Mesenchymal stem cell (in vitro differentiated cells and primary cell): ENCODE measurements around the gene SLC17A4.

Source experiments
- DNase-seq: peaks from one replicate; pipeline ENCODE4 v3.0.0-alpha.2; 2013
- H2AFZ ChIP-seq: one replicate; pipeline ENCODE4 v1.6.1; 2013; ENCODE audit warnings: low read depth, mild to moderate bottlenecking, control low read depth, inconsistent platforms, low read length, moderate library complexity
- H2AK5ac ChIP-seq: 2 replicates; pipeline ENCODE4 v1.6.1; 2013; ENCODE audit warnings: low read length, moderate library complexity, mild to moderate bottlenecking, inconsistent platforms; ENCODE audit not compliant: severe bottlenecking
- H2BK120ac ChIP-seq: one replicate; pipeline ENCODE4 v1.6.1; 2013; ENCODE audit warnings: low read depth, mild to moderate bottlenecking, inconsistent platforms, low read length, moderate library complexity
- H2BK12ac ChIP-seq, 2 experiments: one replicate each; pipeline ENCODE4 v1.6.1; 2013; ENCODE audit warnings: inconsistent platforms in 2 of 2, low read length in 2 of 2, mild to moderate bottlenecking in 2 of 2, moderate library complexity in 2 of 2, control low read depth in 1 of 2
- H2BK15ac ChIP-seq: one replicate; pipeline ENCODE4 v1.6.1; 2013; ENCODE audit warnings: mild to moderate bottlenecking, low read depth, inconsistent platforms; ENCODE audit not compliant: poor library complexity, severe bottlenecking
- H2BK5ac ChIP-seq: 2 replicates; pipeline ENCODE4 v1.6.1; 2013; ENCODE audit warnings: low read depth, mild to moderate bottlenecking, low read length, control low read depth, inconsistent platforms; ENCODE audit not compliant: poor library complexity, severe bottlenecking
- H3K14ac ChIP-seq, 2 experiments: one replicate each; pipeline ENCODE4 v1.6.1; 2013; ENCODE audit warnings: inconsistent platforms in 2 of 2, low read length in 2 of 2, control low read depth in 1 of 2, mild to moderate bottlenecking in 1 of 2, moderate library complexity in 1 of 2
- H3K18ac ChIP-seq, 2 experiments: one replicate each; pipeline ENCODE4 v1.6.1; 2013; ENCODE audit warnings: inconsistent platforms in 2 of 2, low read length in 2 of 2, control low read depth in 1 of 2, low read depth in 1 of 2, mild to moderate bottlenecking in 1 of 2
- H3K23ac ChIP-seq, 2 experiments: one replicate each; pipeline ENCODE4 v1.6.1; 2013; ENCODE audit warnings: inconsistent platforms in 2 of 2, low read length in 2 of 2, mild to moderate bottlenecking in 2 of 2, moderate library complexity in 2 of 2, control low read depth in 1 of 2
- H3K27ac ChIP-seq: 2 replicates; pipeline ENCODE4 v1.5.1; 2013; ENCODE audit warnings: mild to moderate bottlenecking, moderate library complexity, low read length, control low read depth, inconsistent platforms; ENCODE audit not compliant: poor library complexity, severe bottlenecking
- H3K27me3 ChIP-seq, 2 experiments: 2 replicates each; pipeline versions ENCODE4 v1.6.1 to v1.7.0; 2013; ENCODE audit warnings: low read length in 2 of 2, mild to moderate bottlenecking in 2 of 2, moderate library complexity in 2 of 2, control low read depth in 1 of 2, inconsistent platforms in 1 of 2; ENCODE audit not compliant: control insufficient read depth in 1 of 2, insufficient read depth in 1 of 2
- H3K36me3 ChIP-seq, 2 experiments: 2 replicates each; pipeline versions ENCODE4 v1.6.1 to v1.7.0; 2013; ENCODE audit warnings: low read length in 2 of 2, control low read depth in 1 of 2, inconsistent platforms in 1 of 2, low read depth in 1 of 2, mild to moderate bottlenecking in 1 of 2; ENCODE audit not compliant: insufficient read depth in 2 of 2, control insufficient read depth in 1 of 2
- H3K4ac ChIP-seq, 2 experiments: one replicate each; pipeline ENCODE4 v1.6.1; 2013; ENCODE audit warnings: inconsistent platforms in 2 of 2, low read length in 2 of 2, mild to moderate bottlenecking in 2 of 2, moderate library complexity in 2 of 2, control low read depth in 1 of 2, low read depth in 1 of 2
- H3K4me1 ChIP-seq: 2 replicates; pipeline ENCODE4 v1.6.1; 2013; ENCODE audit warnings: low read depth, low read length, control low read depth; ENCODE audit not compliant: control insufficient read depth, insufficient read depth
- H3K4me2 ChIP-seq: 2 replicates; pipeline ENCODE4 v1.6.1; 2013; ENCODE audit warnings: low read length, mild to moderate bottlenecking, inconsistent platforms; ENCODE audit not compliant: poor library complexity, severe bottlenecking
- H3K4me3 ChIP-seq, 2 experiments: 2 replicates each; pipeline versions ENCODE4 v1.5.1 to v1.7.0; 2013; ENCODE audit warnings: low read length in 2 of 2, mild to moderate bottlenecking in 2 of 2, control low read depth in 1 of 2, low read depth in 1 of 2; ENCODE audit not compliant: insufficient read depth in 1 of 2
- H3K79me1 ChIP-seq: replicated peaks from 2 replicates; pipeline ENCODE4 v1.6.1; 2013; ENCODE audit warnings: mild to moderate bottlenecking, control low read depth, low read length, inconsistent platforms; ENCODE audit not compliant: poor library complexity, severe bottlenecking
- H3K9ac ChIP-seq: 2 replicates; pipeline ENCODE4 v1.7.0; 2013; ENCODE audit warnings: mild to moderate bottlenecking, low read length, moderate library complexity
- H3K9me3 ChIP-seq: 2 replicates; pipeline ENCODE4 v1.7.0; 2013; ENCODE audit warnings: mild to moderate bottlenecking, low read length; ENCODE audit not compliant: control insufficient read depth
- H4K8ac ChIP-seq: one replicate; pipeline ENCODE4 v1.6.1; 2013; ENCODE audit warnings: inconsistent platforms, mild to moderate bottlenecking, low read length, moderate library complexity
- H4K91ac ChIP-seq: one replicate; pipeline ENCODE4 v1.6.1; 2013; ENCODE audit warnings: mild to moderate bottlenecking, low read length, inconsistent platforms
- WGBS: methylation state at CpG from one replicate; pipeline ENCODE4 v1.1.7; 2013; ENCODE audit warnings: mixed read lengths; 5-methylcytosine and 5-hydroxymethylcytosine counted together

Gene SLC17A4

GRCh38 chr6:25769983-25770382, 15.4 kb downstream of the SLC17A4 start:
- no peaks in the 10 kb centered on the region for H3K79me1 ChIP-seq
- H3K4me1 ChIP-seq: no peaks in the 10 kb centered on the region
- H2AK5ac ChIP-seq: no peak overlapping the region
- H4K8ac ChIP-seq: no peak overlapping the region
- H3K36me3 ChIP-seq: no peaks in the 10 kb centered on the region
- H3K27me3 ChIP-seq: peaks cover 0 to 2% of the 10 kb centered on the region in 2 experiments
- H2BK12ac ChIP-seq: no peak overlapping the region
- no peak overlapping the region for H2BK5ac ChIP-seq
- no peak overlapping the region for H3K14ac ChIP-seq
- no peak overlapping the region for H3K9ac ChIP-seq
- WGBS: no CpG with 5 or more reads among the region's 2 CpGs
- H2BK15ac ChIP-seq: no peak overlapping the region
- H3K4ac ChIP-seq: no peak overlapping the region
- H2AFZ ChIP-seq: no peak overlapping the region
- DNase-seq: no peak
- H2BK120ac ChIP-seq: no peak overlapping the region
- H3K9me3 ChIP-seq: no peaks in the 10 kb centered on the region
- no peak overlapping the region for H3K18ac ChIP-seq
- H3K4me3 ChIP-seq: no peak overlapping the region
- H3K23ac ChIP-seq: no peak overlapping the region
- H3K27ac ChIP-seq: no peak overlapping the region
- no peak overlapping the region for H4K91ac ChIP-seq
- no peak overlapping the region for H3K4me2 ChIP-seq

GRCh38 chr6:25774120-25774715, 19.7 kb downstream of the SLC17A4 start:
- H3K23ac ChIP-seq: no peak overlapping the region
- no peak overlapping the region for H4K91ac ChIP-seq
- no peak overlapping the region for H3K27ac ChIP-seq
- no peaks in the 10 kb centered on the region for H3K9me3 ChIP-seq
- H2AK5ac ChIP-seq: no peak overlapping the region
- H3K27me3 ChIP-seq: peaks cover 0 to 25% of the 10 kb centered on the region in 2 experiments
- no peaks in the 10 kb centered on the region for H3K4me1 ChIP-seq
- no peak overlapping the region for H4K8ac ChIP-seq
- no peak overlapping the region for H3K9ac ChIP-seq
- H2BK120ac ChIP-seq: no peak overlapping the region
- no peak overlapping the region for H3K4me2 ChIP-seq
- no peaks in the 10 kb centered on the region for H3K79me1 ChIP-seq
- H2BK5ac ChIP-seq: no peak overlapping the region
- WGBS: 4% methylated on average over 1 of the region's 2 CpGs
- H3K18ac ChIP-seq: no peak overlapping the region
- no peak overlapping the region for H2BK15ac ChIP-seq
- no peak for DNase-seq
- no peak overlapping the region for H3K4me3 ChIP-seq
- H2AFZ ChIP-seq: no peak overlapping the region
- no peak overlapping the region for H3K14ac ChIP-seq
- H2BK12ac ChIP-seq: no peak overlapping the region
- H3K36me3 ChIP-seq: no peaks in the 10 kb centered on the region
- no peak overlapping the region for H3K4ac ChIP-seq

- H4K8ac ChIP-seq: no peak overlapping the region
- H4K91ac ChIP-seq: no peak overlapping the region
- no peak overlapping the region for H2BK15ac ChIP-seq
- no peak overlapping the region for H3K9ac ChIP-seq
- no peak overlapping the region for H2BK120ac ChIP-seq
- H3K23ac ChIP-seq: no peak overlapping the region
- H3K18ac ChIP-seq: no peak overlapping the region
- no peak overlapping the region for H3K14ac ChIP-seq
- H2BK12ac ChIP-seq: no peak overlapping the region
- 88% methylated on average over 2 of the region's 2 CpGs for WGBS
- no peaks in the 10 kb centered on the region for H3K9me3 ChIP-seq
- no peaks in the 10 kb centered on the region for H3K4me1 ChIP-seq
- no peak overlapping the region for H3K4me3 ChIP-seq
- H3K79me1 ChIP-seq: no peaks in the 10 kb centered on the region
- no peaks in the 10 kb centered on the region for H3K36me3 ChIP-seq
- H2AK5ac ChIP-seq: no peak overlapping the region
- H3K27ac ChIP-seq: no peak overlapping the region
- DNase-seq: no peak
- no peak overlapping the region for H3K4ac ChIP-seq
- peaks cover 0 to 37% of the 10 kb centered on the region in 2 experiments for H3K27me3 ChIP-seq
- H3K4me2 ChIP-seq: no peak overlapping the region
- no peak overlapping the region for H2BK5ac ChIP-seq
- H2AFZ ChIP-seq: no peak overlapping the region
These were observed 22.5 kb downstream of the SLC17A4 start for GRCh38 chr6:25777031-25777430.

- Histone ChIP-seq H2BK5ac (no peak overlapping the region), H4K91ac (no peak overlapping the region), H3K4ac (no peak overlapping the region), H3K4me2 (no peak overlapping the region), H3K9ac (no peak overlapping the region), H3K27ac (no peak overlapping the region), H3K18ac (no peak overlapping the region), H3K4me3 (no peak overlapping the region), H2AK5ac (no peak overlapping the region), H2AFZ (no peak overlapping the region), H2BK12ac (no peak overlapping the region), H3K79me1 (no peaks in the 10 kb centered on the region), H2BK15ac (no peak overlapping the region), H3K4me1 (no peaks in the 10 kb centered on the region), H4K8ac (no peak overlapping the region), H3K23ac (no peak overlapping the region), H3K14ac (no peak overlapping the region), H3K36me3 (no peaks in the 10 kb centered on the region), H3K9me3 (no peaks in the 10 kb centered on the region), H3K27me3 (peaks cover 0 to 37% of the 10 kb centered on the region in 2 experiments), H2BK120ac (no peak overlapping the region)
- no peak for DNase-seq
- WGBS: 90% methylated on average over 2 of the region's 4 CpGs
These were observed 23.5 kb downstream of the SLC17A4 start for GRCh38 chr6:25777856-25778649.
